Kidney (tissue), 22 donors: ENCODE results near the gene PXDC1. TPM values are rescaled to one million over a fixed set of nuclear protein-coding genes. Genes with fewer than 3 reads are reported as not detected.

Source experiments
- DNase-seq, 5 donors: peaks; one replicate each; pipeline ENCODE4 v3.0.0-alpha.2; 2013 to 2020
- FAIRE-seq: peaks from 2 replicates; lab custom pipeline; 2012; peaks lifted over from hg19 to GRCh38; lab: Jason Lieb, UNC
- H3K27ac ChIP-seq, 2 donors: one replicate each; pipeline ENCODE4 v1.7.0; 2013; ENCODE audit warnings: low read depth in 2 of 2, low read length in 2 of 2, inconsistent platforms in 1 of 2
- H3K27me3 ChIP-seq: one replicate; pipeline ENCODE4 v1.7.1; 2013; ENCODE audit warnings: low read length, inconsistent platforms; ENCODE audit not compliant: control insufficient read depth, insufficient read depth
- H3K36me3 ChIP-seq, 3 donors: one replicate each; pipeline versions ENCODE4 v1.7.0 to v1.7.1; 2013; ENCODE audit warnings: low read length in 3 of 3, control low read depth in 1 of 3, inconsistent platforms in 1 of 3; ENCODE audit not compliant: insufficient read depth in 3 of 3, control insufficient read depth in 2 of 3
- H3K4me1 ChIP-seq, 3 donors: one replicate each; pipeline versions ENCODE4 v1.7.0 to v1.7.1; 2013; ENCODE audit warnings: low read length in 3 of 3, inconsistent platforms in 1 of 3, low read depth in 1 of 3; ENCODE audit not compliant: control insufficient read depth in 2 of 3, insufficient read depth in 2 of 3
- H3K4me3 ChIP-seq, 3 donors: one replicate each; pipeline versions ENCODE4 v1.7.0 to v1.8.1; 2013; ENCODE audit warnings: low read length in 3 of 3, control low read depth in 1 of 3, inconsistent platforms in 1 of 3
- H3K9ac ChIP-seq, 3 donors: one replicate each; pipeline versions ENCODE4 v1.7.0 to v1.7.1; 2013; ENCODE audit warnings: low read length in 3 of 3, control low read depth in 1 of 3, inconsistent platforms in 1 of 3
- H3K9me3 ChIP-seq, 3 donors: one replicate each; pipeline versions ENCODE4 v1.7.0 to v1.7.1; 2013; ENCODE audit warnings: low read length in 3 of 3, control low read depth in 1 of 3, inconsistent platforms in 1 of 3; ENCODE audit not compliant: control insufficient read depth in 2 of 3, insufficient read depth in 1 of 3
- intact Hi-C: fragments of 100-400 bp; cut with DNase I; formaldehyde crosslinking; loops from one replicate; pipeline ENCODE4 v1.11.1; 2022
- long read RNA-seq, 10 donors: library from polyadenylated mRNA in 1 of 10; unstranded in 1 of 10; transcript quantifications; one replicate each; pipeline ENCODE4 v2.0.0 and lab custom pipeline, GENCODE V29; 2021 to 2026
- polyA plus RNA-seq: library from polyadenylated mRNA; stranded (reverse); fragments of 350-450 nt; fragmentation: Illumina TruSeq; extraction: RNeasy Lipid Tissue Mini Kit (QIAGEN cat#74804); gene quantifications from one replicate; pipeline ENCODE4 v1.2.3, GENCODE V29; 2014; ENCODE audit warnings: low read depth, low replicate concordance; ENCODE audit not compliant: insufficient read depth
- total RNA-seq: library from RNA; stranded (reverse); fragmentation: NEBNext Ultra II Directional; extraction: Animal tissue kit (Norgen Biotek cat#: 25700); gene quantifications from one replicate; pipeline ENCODE4 v1.2.1, GENCODE V29; 2021
- TF ChIP-seq, protein P1 (sequence below): IDR thresholded peaks from 3 replicates; pipeline ENCODE4 v1.5.1; 2012; ENCODE audit warnings: mild to moderate bottlenecking, moderate library complexity, borderline replicate concordance; ENCODE audit not compliant: insufficient read depth; ENCODE audit errors: extremely low read depth
- donor health status: control.
- donor health status: control.
- donor health status: control.
- donor health status: control.
- donor health status: control.
- donor health status: DM: yes; HTN: yes; CAD: no.
- donor health status: Normal renal cell carcinoma (clear cell type).

Gene PXDC1, protein sequence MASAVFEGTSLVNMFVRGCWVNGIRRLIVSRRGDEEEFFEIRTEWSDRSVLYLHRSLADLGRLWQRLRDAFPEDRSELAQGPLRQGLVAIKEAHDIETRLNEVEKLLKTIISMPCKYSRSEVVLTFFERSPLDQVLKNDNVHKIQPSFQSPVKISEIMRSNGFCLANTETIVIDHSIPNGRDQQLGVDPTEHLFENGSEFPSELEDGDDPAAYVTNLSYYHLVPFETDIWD
- total RNA-seq (28.9 TPM), polyA plus RNA-seq (35.0 TPM)
- long read RNA-seq, donor 1, transcript PXDC1-202 (5 exons, 2,190 nt): major isoform, 10 of 10 reads
- long read RNA-seq, donor 1, partial matches to known transcripts: 0 of 10 reads
- long read RNA-seq, donor 1, other reads (novel, unspliced or antisense): 0 of 10 reads
- long read RNA-seq, donor 2, partial matches to known transcripts: 0 of 2 reads
- long read RNA-seq, donor 2, other reads (novel, unspliced or antisense): 0 of 2 reads
- long read RNA-seq, donor 3, transcript PXDC1-202 (5 exons, 2,190 nt): major isoform, 6 of 6 reads
- long read RNA-seq, donor 3, partial matches to known transcripts: 0 of 6 reads
- long read RNA-seq, donor 3, other reads (novel, unspliced or antisense): 0 of 6 reads
- long read RNA-seq, donor 4, transcript PXDC1-202 (5 exons, 2,190 nt): major isoform, 11 of 11 reads
- long read RNA-seq, donor 4, partial matches to known transcripts: 0 of 11 reads
- long read RNA-seq, donor 4, other reads (novel, unspliced or antisense): 0 of 11 reads
- long read RNA-seq, donor 5, partial matches to known transcripts: 0 of 1 reads
- long read RNA-seq, donor 5, other reads (novel, unspliced or antisense): 0 of 1 reads
- long read RNA-seq, donor 6, partial matches to known transcripts: 0 of 2 reads
- long read RNA-seq, donor 6, other reads (novel, unspliced or antisense): 0 of 2 reads
- long read RNA-seq, donor 7, transcript PXDC1-202 (5 exons, 2,190 nt): major isoform, 19 of 31 reads
- long read RNA-seq, donor 7, partial matches to known transcripts: 1 of 31 reads
- long read RNA-seq, donor 7, other reads (novel, unspliced or antisense): 11 of 31 reads
- long read RNA-seq, donor 8, transcript PXDC1-202 (5 exons, 2,190 nt): major isoform, 16 of 27 reads
- long read RNA-seq, donor 8, partial matches to known transcripts: 11 of 27 reads
- long read RNA-seq, donor 8, other reads (novel, unspliced or antisense): 0 of 27 reads
- long read RNA-seq, donor 9, transcript PXDC1-202 (5 exons, 2,190 nt): major isoform, 8 of 14 reads
- long read RNA-seq, donor 9, partial matches to known transcripts: 6 of 14 reads
- long read RNA-seq, donor 9, other reads (novel, unspliced or antisense): 0 of 14 reads
- long read RNA-seq, donor 10, partial matches to known transcripts: 28 of 32 reads
- long read RNA-seq, donor 10, other reads (novel, unspliced or antisense): 0 of 32 reads

DNA sequence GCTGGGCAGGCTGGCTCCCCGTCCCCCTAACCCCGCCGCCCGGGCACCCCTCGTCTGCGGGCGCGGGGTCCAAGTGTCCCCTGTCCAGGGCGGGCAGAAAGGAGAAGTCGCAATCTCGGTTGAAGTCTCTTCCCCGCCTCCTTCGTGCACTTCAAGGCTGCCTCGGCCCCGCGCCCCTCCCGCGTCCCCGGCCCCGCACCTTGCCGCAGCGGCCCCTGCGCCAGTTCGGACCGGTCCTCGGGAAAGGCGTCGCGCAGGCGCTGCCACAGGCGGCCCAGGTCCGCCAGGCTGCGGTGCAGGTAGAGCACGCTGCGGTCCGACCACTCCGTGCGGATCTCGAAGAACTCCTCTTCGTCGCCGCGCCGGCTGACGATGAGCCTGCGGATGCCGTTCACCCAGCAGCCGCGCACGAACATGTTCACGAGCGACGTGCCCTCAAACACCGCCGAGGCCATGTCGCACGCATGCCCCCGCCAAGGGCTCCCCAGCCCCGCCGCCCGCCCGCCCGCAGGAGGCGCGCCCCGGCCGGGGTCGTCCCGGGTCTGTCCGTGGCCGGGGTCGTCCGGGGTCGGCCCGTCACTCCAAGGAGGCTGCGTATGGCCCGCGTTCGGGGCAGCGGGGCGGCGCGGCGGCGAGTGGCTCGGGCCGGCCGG, at the start of gene PXDC1:
Gene PXDC1, minus strand, starts transcription at position 637 of the 653 bp plus-strand sequence. Its CDS starts 182 bp downstream, at position 455.
- intact Hi-C loops: no loop called here
- FAIRE-seq (no peak), DNase-seq (peak in 3 of 5 donors; percentile 51 to 87 (median 65))
- H3K9me3 ChIP-seq: no peaks in the 10 kb centered on the region
- H3K4me1 ChIP-seq: peaks cover 0 to 13% (median 10%) of the 10 kb centered on the region in 3 donors
- H3K36me3 ChIP-seq: peaks cover 0 to 3% (median 0%) of the 10 kb centered on the region in 3 donors
- H3K9ac ChIP-seq: peak within 1 kb of the TSS; percentile 27 to 88 (median 71)
- TF ChIP-seq, protein P1, sequence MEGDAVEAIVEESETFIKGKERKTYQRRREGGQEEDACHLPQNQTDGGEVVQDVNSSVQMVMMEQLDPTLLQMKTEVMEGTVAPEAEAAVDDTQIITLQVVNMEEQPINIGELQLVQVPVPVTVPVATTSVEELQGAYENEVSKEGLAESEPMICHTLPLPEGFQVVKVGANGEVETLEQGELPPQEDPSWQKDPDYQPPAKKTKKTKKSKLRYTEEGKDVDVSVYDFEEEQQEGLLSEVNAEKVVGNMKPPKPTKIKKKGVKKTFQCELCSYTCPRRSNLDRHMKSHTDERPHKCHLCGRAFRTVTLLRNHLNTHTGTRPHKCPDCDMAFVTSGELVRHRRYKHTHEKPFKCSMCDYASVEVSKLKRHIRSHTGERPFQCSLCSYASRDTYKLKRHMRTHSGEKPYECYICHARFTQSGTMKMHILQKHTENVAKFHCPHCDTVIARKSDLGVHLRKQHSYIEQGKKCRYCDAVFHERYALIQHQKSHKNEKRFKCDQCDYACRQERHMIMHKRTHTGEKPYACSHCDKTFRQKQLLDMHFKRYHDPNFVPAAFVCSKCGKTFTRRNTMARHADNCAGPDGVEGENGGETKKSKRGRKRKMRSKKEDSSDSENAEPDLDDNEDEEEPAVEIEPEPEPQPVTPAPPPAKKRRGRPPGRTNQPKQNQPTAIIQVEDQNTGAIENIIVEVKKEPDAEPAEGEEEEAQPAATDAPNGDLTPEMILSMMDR: no peak
- no peaks in the 10 kb centered on the region for H3K27me3 ChIP-seq
- H3K27ac ChIP-seq: peak within 1 kb of the TSS; percentile 94 to 95
- H3K4me3 ChIP-seq: peak within 1 kb of the TSS; percentile 59 to 73 (median 71)

DNA sequence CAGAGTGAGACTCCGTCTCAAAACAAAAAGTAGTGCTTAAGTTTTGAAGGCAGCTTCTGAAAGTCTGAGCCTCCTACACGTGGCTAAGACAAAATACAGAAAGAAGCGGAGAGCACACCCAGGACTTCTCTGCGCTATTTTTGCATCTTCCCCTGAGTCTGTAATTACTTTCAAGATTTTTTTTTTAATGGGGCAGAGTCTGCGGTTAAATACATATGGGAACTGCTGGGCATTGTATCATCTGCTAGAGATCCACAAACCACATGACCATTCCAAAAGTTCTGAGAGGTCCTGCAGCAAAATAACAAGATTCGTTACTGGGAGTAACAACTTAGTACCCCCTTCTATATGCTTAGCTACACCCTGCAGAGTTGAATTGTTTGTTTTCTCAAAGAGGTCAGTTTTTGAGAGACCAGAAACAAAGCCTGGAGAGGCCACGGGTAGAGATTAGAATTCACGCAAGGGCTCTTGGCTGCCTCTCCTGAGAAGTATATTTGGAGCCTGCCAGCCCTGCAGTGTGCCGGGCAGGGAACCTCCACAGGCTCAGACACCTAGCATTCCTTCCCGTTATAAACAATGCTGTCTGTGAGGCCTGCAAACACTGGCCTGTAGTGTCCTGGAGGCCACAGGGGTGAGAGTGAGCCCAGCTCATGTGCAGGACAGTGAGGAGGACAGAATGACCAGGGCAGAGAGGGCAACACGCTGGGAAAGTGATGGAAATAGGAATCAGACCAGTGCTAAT, 49.5 kb upstream of the PXDC1 start:
- Histone ChIP-seq H3K4me3 (no peak overlapping the region), H3K9me3 (no peaks in the 10 kb centered on the region), H3K9ac (no peak overlapping the region), H3K27me3 (no peaks in the 10 kb centered on the region), H3K27ac (no peak overlapping the region), H3K4me1 (peaks cover 3 to 35% (median 13%) of the 10 kb centered on the region in 3 donors), H3K36me3 (no peaks in the 10 kb centered on the region)
- intact Hi-C loops: no loop called here
- DNase-seq (no peak), FAIRE-seq (no peak)
- TF ChIP-seq, protein P1: no peak
